NAMALWA (cell line): Measurements from ENCODE around the gene DOCK10.

Source experiments
- DNase-seq: peaks from one replicate; pipeline ENCODE4 v3.0.0-alpha.2; 2015; ENCODE audit warnings: low spot score

The DOCK10 gene

GRCh38 chr2:225011585-225011984, 30.7 kb downstream of the DOCK10 start:
- no peak for DNase-seq

GRCh38 chr2:225010804-225011203, 31.5 kb downstream of the DOCK10 start:
- DNase-seq: no peak

- DNase-seq: no peak
Observed at GRCh38 chr2:225009768-225010167, 32.5 kb downstream of the DOCK10 start.

GRCh38 chr2:225008935-225009334, 33.3 kb downstream of the DOCK10 start:
- peak; percentile 58 for DNase-seq

- DNase-seq: peak; percentile 24
Observed at GRCh38 chr2:225008179-225008856, 34.0 kb downstream of the DOCK10 start.

- no peak for DNase-seq
Observed at GRCh38 chr2:225006730-225007129, 35.5 kb downstream of the DOCK10 start.

- no peak for DNase-seq
Observed at GRCh38 chr2:225004597-225004996, 37.7 kb downstream of the DOCK10 start.

- peak; percentile 88 for DNase-seq
Observed at GRCh38 chr2:225002656-225003045, 39.6 kb downstream of the DOCK10 start.

GRCh38 chr2:225002039-225002655, 40.1 kb downstream of the DOCK10 start:
- DNase-seq: peak; percentile 87

- DNase-seq: no peak
Observed at GRCh38 chr2:224999754-225000153, 42.5 kb downstream of the DOCK10 start.

- no peak for DNase-seq
Observed at GRCh38 chr2:224999321-224999720, 42.9 kb downstream of the DOCK10 start.

GRCh38 chr2:224997802-224998201, 44.5 kb downstream of the DOCK10 start:
- DNase-seq: no peak

GRCh38 chr2:224995419-224995818, 46.8 kb downstream of the DOCK10 start:
- DNase-seq: no peak

- DNase-seq: no peak
Observed at GRCh38 chr2:224994242-224994823, 47.9 kb downstream of the DOCK10 start.

- no peak for DNase-seq
Observed at GRCh38 chr2:224990710-224991109, 51.6 kb downstream of the DOCK10 start.

- DNase-seq: no peak
Observed at GRCh38 chr2:224987733-224988132, 54.5 kb downstream of the DOCK10 start.

GRCh38 chr2:224986477-224986876, 55.8 kb downstream of the DOCK10 start:
- DNase-seq: no peak

- DNase-seq: no peak
Observed at GRCh38 chr2:224984637-224985036, 57.6 kb downstream of the DOCK10 start.

GRCh38 chr2:224983712-224984554, 58.3 kb downstream of the DOCK10 start:
- no peak for DNase-seq

- no peak for DNase-seq
Observed at GRCh38 chr2:224982910-224983711, 59.2 kb downstream of the DOCK10 start.

- DNase-seq: no peak
Observed at GRCh38 chr2:224982226-224982625, 60.0 kb downstream of the DOCK10 start.
